Caco-2 (cell line): ENCODE results near the gene NAPA. TPM values are rescaled to one million over a fixed set of nuclear protein-coding genes. Genes with fewer than 3 reads are reported as not detected.

Experiments
- BruUV-seq: library from RNA; stranded (reverse); fragments of 400-500 nt; replicated peaks from 2 replicates; lab custom pipeline; 2021; lab: Mats Ljungman, UMichigan
- CTCF ChIA-PET: fragments of 300-600 bp; sonication (Branson Sonifier 250); formaldehyde crosslinking; loops from one replicate; lab custom pipeline; 2022; ENCODE audit warnings: antibody characterized with exemption; lab: Charles Lee
- POLR2A ChIA-PET: fragments of 300-600 bp; sonication (Branson Sonifier 250); formaldehyde crosslinking; loops from one replicate; lab custom pipeline; 2022; ENCODE audit warnings: antibody characterized with exemption; lab: Charles Lee
- DNase-seq, 2 experiments: peaks; one replicate each; pipeline versions ENCODE4 v3.0.0 to v3.0.0-alpha.2; 2020 to 2022
- H3K27me3 ChIP-seq: replicated peaks from 2 replicates; pipeline ENCODE4 v1.6.0; 2011; ENCODE audit warnings: low read length; ENCODE audit not compliant: control insufficient read depth, insufficient read depth
- H3K36me3 ChIP-seq: 2 replicates; pipeline ENCODE4 v1.5.1; 2011; ENCODE audit warnings: low read length; ENCODE audit not compliant: control insufficient read depth, insufficient read depth
- H3K4me1 ChIP-seq: fragments of 250-450 bp; sonication (Bioruptor Pico); 2 replicates; pipeline ENCODE4 v1.5.1; 2020; ENCODE audit warnings: mild to moderate bottlenecking
- H3K4me3 ChIP-seq: 2 replicates; pipeline ENCODE4 v1.5.1; 2011; ENCODE audit warnings: low read depth, mild to moderate bottlenecking, control low read depth, low read length
- H3K9me3 ChIP-seq: fragments of 250-450 bp; sonication (Bioruptor Pico); 2 replicates; pipeline ENCODE4 v1.5.1; 2020; ENCODE audit warnings: mild to moderate bottlenecking, moderate library complexity
- H3K27ac Mint-ChIP-seq: one replicate; pipeline ENCODE4 v1.8.0; 2022; ENCODE audit warnings: mixed read lengths; ENCODE audit not compliant: unreplicated experiment
- H3K27me3 Mint-ChIP-seq: one replicate; pipeline ENCODE4 v1.8.0; 2022; ENCODE audit warnings: mixed read lengths; ENCODE audit not compliant: insufficient read depth, unreplicated experiment
- H3K36me3 Mint-ChIP-seq: one replicate; pipeline ENCODE4 v1.8.0; 2022; ENCODE audit warnings: mild to moderate bottlenecking, mixed read lengths; ENCODE audit not compliant: insufficient read depth, unreplicated experiment
- H3K4me1 Mint-ChIP-seq: one replicate; pipeline ENCODE4 v1.8.0; 2022; ENCODE audit warnings: low read depth, mixed read lengths; ENCODE audit not compliant: unreplicated experiment
- H3K4me3 Mint-ChIP-seq: one replicate; pipeline ENCODE4 v1.8.0; 2022; ENCODE audit warnings: mild to moderate bottlenecking, moderate library complexity, mixed read lengths; ENCODE audit not compliant: unreplicated experiment
- H3K9me3 Mint-ChIP-seq: one replicate; pipeline ENCODE4 v1.8.0; 2022; ENCODE audit warnings: mixed read lengths; ENCODE audit not compliant: unreplicated experiment
- intact Hi-C: fragments of 100-400 bp; cut with micrococcal nuclease; formaldehyde crosslinking; loops from one replicate; pipeline ENCODE4 v1.10.0; 2022; ENCODE audit not compliant: unreplicated experiment
- total RNA-seq: library from RNA; stranded (reverse); gene quantifications from 2 replicates; pipeline ENCODE4 v1.2.3, GENCODE V29; 2022
- TF ChIP-seq, protein P1 (sequence below), 2 experiments: fragments of 200-600 bp in 1 of 2; IDR thresholded peaks; 1 replicate in 1 of 2; 2 replicates in 1 of 2; pipeline versions ENCODE4 v1.5.1 to v1.8.0; 2011 to 2022; ENCODE audit warnings: antibody characterized with exemption in 1 of 2, control low read depth in 1 of 2, inconsistent platforms in 1 of 2, low read depth in 1 of 2, low read length in 1 of 2, mild to moderate bottlenecking in 1 of 2, moderate library complexity in 1 of 2; ENCODE audit not compliant: insufficient read depth in 1 of 2, severe bottlenecking in 1 of 2, unreplicated experiment in 1 of 2

The NAPA gene
- total RNA-seq, 1 experiment from 2014 or later: 149 TPM

- Histone ChIP-seq H3K4me1 (no peaks in the 10 kb centered on the region), H3K27me3 (no peaks in the 10 kb centered on the region; the same call in 1 of the 2 replicates), H3K36me3 (no peaks in the 10 kb centered on the region), H3K4me3 (no peak overlapping the region), H3K9me3 (no peaks in the 10 kb centered on the region)
- intact Hi-C loops: no loop called here
- POLR2A ChIA-PET: no interaction called here
- no peak overlapping the region for H3K27ac Mint-ChIP-seq
- peaks cover 15% of the 10 kb centered on the region for H3K4me1 Mint-ChIP-seq
- peaks cover 24% of the 10 kb centered on the region for H3K27me3 Mint-ChIP-seq
- no peak overlapping the region for H3K4me3 Mint-ChIP-seq
- peak in 1 of 2 experiments; percentile 63 for DNase-seq
- H3K36me3 Mint-ChIP-seq: no peaks in the 10 kb centered on the region
- TF ChIP-seq, protein P1, sequence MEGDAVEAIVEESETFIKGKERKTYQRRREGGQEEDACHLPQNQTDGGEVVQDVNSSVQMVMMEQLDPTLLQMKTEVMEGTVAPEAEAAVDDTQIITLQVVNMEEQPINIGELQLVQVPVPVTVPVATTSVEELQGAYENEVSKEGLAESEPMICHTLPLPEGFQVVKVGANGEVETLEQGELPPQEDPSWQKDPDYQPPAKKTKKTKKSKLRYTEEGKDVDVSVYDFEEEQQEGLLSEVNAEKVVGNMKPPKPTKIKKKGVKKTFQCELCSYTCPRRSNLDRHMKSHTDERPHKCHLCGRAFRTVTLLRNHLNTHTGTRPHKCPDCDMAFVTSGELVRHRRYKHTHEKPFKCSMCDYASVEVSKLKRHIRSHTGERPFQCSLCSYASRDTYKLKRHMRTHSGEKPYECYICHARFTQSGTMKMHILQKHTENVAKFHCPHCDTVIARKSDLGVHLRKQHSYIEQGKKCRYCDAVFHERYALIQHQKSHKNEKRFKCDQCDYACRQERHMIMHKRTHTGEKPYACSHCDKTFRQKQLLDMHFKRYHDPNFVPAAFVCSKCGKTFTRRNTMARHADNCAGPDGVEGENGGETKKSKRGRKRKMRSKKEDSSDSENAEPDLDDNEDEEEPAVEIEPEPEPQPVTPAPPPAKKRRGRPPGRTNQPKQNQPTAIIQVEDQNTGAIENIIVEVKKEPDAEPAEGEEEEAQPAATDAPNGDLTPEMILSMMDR (IDR thresholded peaks at IDR 0.05; ENCODE audit: insufficient read depth in 1 of 2, low read depth in 1 of 2, low read length in 1 of 2, severe bottlenecking in 1 of 2, unreplicated experiment in 1 of 2): no peak
- CTCF ChIA-PET: no interaction called here
- H3K9me3 Mint-ChIP-seq: no peaks in the 10 kb centered on the region
- no TSS peak for BruUV-seq
These were observed 70.5 kb downstream of the NAPA start for GRCh38 chr19:47444388-47444821.

DNA sequence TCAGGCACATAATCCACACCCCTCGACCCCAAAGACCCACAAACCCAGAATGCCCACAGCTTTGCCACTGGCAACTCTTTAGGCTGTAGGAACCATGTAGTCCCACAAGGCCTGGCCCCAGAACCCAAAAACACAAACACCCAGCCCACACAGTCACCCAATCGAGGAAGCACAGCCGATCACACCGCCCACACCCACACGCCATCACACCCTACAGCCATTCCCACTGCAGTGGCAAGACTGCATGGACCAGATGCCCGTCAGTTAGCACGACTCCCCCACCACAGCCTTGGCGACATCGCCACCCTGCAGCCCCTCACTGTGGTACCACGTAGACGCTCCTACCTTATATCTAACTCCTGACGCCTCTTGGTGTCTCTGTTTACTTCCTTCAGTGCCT lies 71.5 kb downstream of the NAPA start:
- no peaks in the 10 kb centered on the region for H3K9me3 Mint-ChIP-seq
- no peak overlapping the region for H3K27ac Mint-ChIP-seq
- no peak overlapping the region for H3K4me3 Mint-ChIP-seq
- BruUV-seq: no TSS peak
- TF ChIP-seq, protein P1 (IDR thresholded peaks at IDR 0.05; ENCODE audit: insufficient read depth in 1 of 2, low read depth in 1 of 2, low read length in 1 of 2, severe bottlenecking in 1 of 2, unreplicated experiment in 1 of 2): no peak
- intact Hi-C loops: no loop called here
- Histone ChIP-seq H3K36me3 (no peaks in the 10 kb centered on the region), H3K4me1 (no peaks in the 10 kb centered on the region), H3K27me3 (no peaks in the 10 kb centered on the region; the same call in 1 of the 2 replicates), H3K4me3 (no peak overlapping the region), H3K9me3 (no peaks in the 10 kb centered on the region)
- H3K4me1 Mint-ChIP-seq: peaks cover 15% of the 10 kb centered on the region
- peaks cover 23% of the 10 kb centered on the region for H3K27me3 Mint-ChIP-seq
- DNase-seq: no peak
- POLR2A ChIA-PET: no interaction called here
- CTCF ChIA-PET: no interaction called here
- H3K36me3 Mint-ChIP-seq: no peaks in the 10 kb centered on the region

DNA sequence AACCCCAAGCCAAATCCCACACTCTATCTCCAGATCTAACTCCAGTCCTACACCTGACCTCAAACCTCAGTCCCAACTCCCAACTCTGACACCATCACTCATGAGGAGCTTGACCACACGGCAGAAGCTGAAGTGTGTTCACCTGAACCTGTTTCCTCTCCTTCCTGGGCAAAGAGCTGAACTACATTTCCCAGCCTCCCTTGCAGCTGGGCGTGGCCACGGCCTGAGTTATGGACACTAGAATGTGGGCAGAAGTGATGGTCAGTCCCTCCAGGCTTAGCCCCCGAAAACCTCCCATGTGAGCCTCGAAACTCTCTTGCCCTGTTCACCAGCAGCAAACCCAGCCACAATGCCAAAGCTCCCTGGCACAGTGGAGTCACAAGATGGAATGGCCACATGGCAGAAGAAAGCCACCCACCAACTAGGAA lies 76.1 kb downstream of the NAPA start:
- DNase-seq: peak; percentile 58 to 60
- no TSS peak for BruUV-seq
- no peak overlapping the region for H3K4me3 Mint-ChIP-seq
- no peaks in the 10 kb centered on the region for H3K36me3 Mint-ChIP-seq
- peaks cover 10% of the 10 kb centered on the region for H3K27me3 Mint-ChIP-seq
- intact Hi-C loops: loop anchor here (5.0 kb wide), 1 partner anchor 163 kb away; no protein-coding TSS in a partner anchor
- H3K27ac Mint-ChIP-seq: no peak overlapping the region
- Histone ChIP-seq H3K36me3 (no peaks in the 10 kb centered on the region), H3K27me3 (no peaks in the 10 kb centered on the region; the same call in 1 of the 2 replicates), H3K9me3 (no peaks in the 10 kb centered on the region), H3K4me3 (no peak overlapping the region), H3K4me1 (no peaks in the 10 kb centered on the region)
- CTCF ChIA-PET: interaction anchor here (0.6 to 2.1 kb wide), 3 partner anchors 11 to 45 kb away, joined by 3 to 10 read pairs (median 3); partner anchors contain the start of gene KPTN
- POLR2A ChIA-PET: no interaction called here
- H3K9me3 Mint-ChIP-seq: no peaks in the 10 kb centered on the region
- H3K4me1 Mint-ChIP-seq: no peaks in the 10 kb centered on the region
- TF ChIP-seq, protein P1 (IDR thresholded peaks at IDR 0.05; ENCODE audit: insufficient read depth in 1 of 2, low read depth in 1 of 2, low read length in 1 of 2, severe bottlenecking in 1 of 2, unreplicated experiment in 1 of 2): no peak

Other genes starting within 250 kb of the NAPA start
- 10.1 and 10.4 TPM in 2 replicates for gene INAFM1, start 240.2 kb downstream of the NAPA start, total RNA-seq
- gene C5AR1, start 205.2 kb downstream of the NAPA start, total RNA-seq: 0.48 and 1.3 TPM in 2 replicates
- not detected in 2 replicates for gene C5AR2, start 182.9 kb downstream of the NAPA start, total RNA-seq
- gene DHX34, start 165.7 kb downstream of the NAPA start, total RNA-seq: 28.7 TPM in 2 replicates
- 16.2 and 16.8 TPM in 2 replicates for gene MEIS3, start 95.5 kb downstream of the NAPA start, total RNA-seq
- gene SLC8A2, start 43.2 kb downstream of the NAPA start, total RNA-seq: 1.2 and 1.3 TPM in 2 replicates
- gene KPTN, start 30.8 kb downstream of the NAPA start, total RNA-seq: 19.7 and 20.6 TPM in 2 replicates
- gene ZNF541, start 58.1 kb upstream of the NAPA start, total RNA-seq: not detected in 2 replicates
- 34.3 and 38.8 TPM in 2 replicates for gene BICRA, start 94.1 kb upstream of the NAPA start, total RNA-seq
- 13.3 and 14.6 TPM in 2 replicates for gene EHD2, start 198.4 kb upstream of the NAPA start, total RNA-seq
- 347 and 360 TPM in 2 replicates for gene NOP53, start 230.5 kb upstream of the NAPA start, total RNA-seq